Hematopoietic multipotent progenitor cell treated with erythropoietin and hydrocortisone succinate and interleukin-3 and kit ligand, for 17 days (in vitro differentiated cells): ENCODE results near the gene SLC46A1.

Source experiments
- DNase-seq: peaks from one replicate; pipeline ENCODE4 v3.0.0-alpha.2; 2015; ENCODE audit warnings: low spot score

Gene SLC46A1

GRCh38 chr17:28350271-28350670 lies 55.7 kb downstream of the SLC46A1 start:
- DNase-seq: no peak

DNA sequence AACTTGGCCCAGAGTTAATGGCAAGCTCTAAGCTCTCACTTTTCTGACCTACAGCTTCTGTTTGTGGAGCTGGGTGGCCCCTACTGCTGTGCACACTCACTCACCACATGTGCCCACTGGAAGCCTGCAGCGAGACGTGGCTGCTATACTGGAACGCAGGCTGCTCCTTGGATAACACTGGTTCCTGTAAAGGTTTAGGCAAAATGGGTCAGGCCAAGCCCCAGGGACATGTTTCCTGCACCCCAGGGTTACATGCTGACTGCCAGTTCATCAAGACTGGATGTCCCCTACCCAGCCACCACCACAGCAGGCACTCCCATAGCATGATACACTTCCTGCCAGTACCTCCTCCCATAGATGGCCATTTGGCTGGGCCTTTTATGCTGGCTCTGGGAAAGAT lies 57.0 kb downstream of the SLC46A1 start:
- DNase-seq: no peak

- DNase-seq: no peak
Observed at GRCh38 chr17:28347261-28347891, 58.6 kb downstream of the SLC46A1 start.

GRCh38 chr17:28346746-28347246 lies 59.2 kb downstream of the SLC46A1 start:
- DNase-seq: no peak

- DNase-seq: no peak
Observed at GRCh38 chr17:28346199-28346580, 59.8 kb downstream of the SLC46A1 start.

DNA sequence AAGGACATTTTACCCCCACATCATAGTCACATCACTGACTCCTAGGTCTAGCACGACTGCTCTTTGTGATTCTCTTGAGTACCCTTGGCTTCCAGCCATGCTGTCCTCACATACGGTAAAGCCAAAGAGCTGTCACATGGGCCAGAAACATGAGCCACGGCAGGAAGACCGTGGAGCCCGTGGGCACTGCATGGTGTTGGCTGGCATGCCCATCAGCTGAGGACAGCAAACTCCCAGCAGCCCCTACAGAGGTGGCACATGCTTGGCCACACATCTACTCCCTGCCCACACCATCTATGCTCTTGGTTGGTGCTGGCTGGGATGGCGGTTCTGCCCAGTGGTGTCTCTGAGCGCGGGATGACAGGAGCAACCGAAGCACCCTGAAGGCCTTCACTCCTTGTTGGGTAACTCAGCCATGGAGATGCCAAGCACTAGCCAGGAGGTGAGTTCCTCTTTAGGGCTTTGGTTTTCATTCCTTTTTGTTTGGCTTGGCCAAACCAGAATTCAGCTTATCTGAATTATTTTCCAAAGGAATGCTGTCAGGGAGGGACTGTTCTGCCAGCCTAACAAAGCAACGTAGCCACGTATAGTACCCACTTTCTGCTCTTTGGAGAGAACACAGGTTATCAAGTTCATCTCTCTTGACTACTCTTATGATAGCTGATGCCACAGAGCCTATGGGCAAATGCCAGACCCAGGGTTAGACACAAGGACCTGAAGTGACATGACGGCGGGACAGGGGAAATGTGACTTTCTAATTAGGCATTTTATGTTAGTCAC lies 60.4 kb downstream of the SLC46A1 start:
- DNase-seq: no peak
